Activated naive CD4-positive, alpha-beta T cell treated with anti-CD3 and anti-CD28 coated beads, Interleukin-2, amount 50 U/mL, for 16 hours (primary cell): ENCODE data around the gene FMN1.

Source experiments
- DNase-seq: peaks from one replicate; pipeline ENCODE4 v3.0.0-alpha.2; 2020

FMN1 gene

GRCh38 chr15:33119273-33119672 lies 75.2 kb downstream of the FMN1 start:
- no peak for DNase-seq

- no peak for DNase-seq
These were observed 78.3 kb downstream of the FMN1 start for GRCh38 chr15:33116198-33116597.

GRCh38 chr15:33115191-33115861 lies 79.2 kb downstream of the FMN1 start:
- DNase-seq: no peak

- no peak for DNase-seq
These were observed 80.2 kb downstream of the FMN1 start for GRCh38 chr15:33114374-33114717.

GRCh38 chr15:33113666-33114373 lies 80.7 kb downstream of the FMN1 start:
- no peak for DNase-seq

- DNase-seq: no peak
These were observed 81.9 kb downstream of the FMN1 start for GRCh38 chr15:33112541-33113105.

- no peak for DNase-seq
These were observed 83.5 kb downstream of the FMN1 start for GRCh38 chr15:33111041-33111451.

GRCh38 chr15:33109345-33109744 lies 85.2 kb downstream of the FMN1 start:
- DNase-seq: no peak

GRCh38 chr15:33108518-33108917 lies 86.0 kb downstream of the FMN1 start:
- DNase-seq: no peak

GRCh38 chr15:33107950-33108349 lies 86.6 kb downstream of the FMN1 start:
- DNase-seq: no peak

- no peak for DNase-seq
These were observed 90.3 kb downstream of the FMN1 start for GRCh38 chr15:33104212-33104611.

GRCh38 chr15:33101036-33101435 lies 93.5 kb downstream of the FMN1 start:
- no peak for DNase-seq

GRCh38 chr15:33100314-33100713 lies 94.2 kb downstream of the FMN1 start:
- no peak for DNase-seq

GRCh38 chr15:33099739-33100138 lies 94.8 kb downstream of the FMN1 start:
- DNase-seq: no peak

- DNase-seq: no peak
These were observed 95.3 kb downstream of the FMN1 start for GRCh38 chr15:33099213-33099612.

GRCh38 chr15:33098094-33099058 lies 96.1 kb downstream of the FMN1 start:
- DNase-seq: no peak

- no peak for DNase-seq
These were observed 98.4 kb downstream of the FMN1 start for GRCh38 chr15:33096134-33096533.

GRCh38 chr15:33095641-33096040 lies 98.9 kb downstream of the FMN1 start:
- DNase-seq: no peak

GRCh38 chr15:33094336-33094735 lies 100.2 kb downstream of the FMN1 start:
- DNase-seq: no peak

GRCh38 chr15:33093222-33093621 lies 101.3 kb downstream of the FMN1 start:
- DNase-seq: no peak

GRCh38 chr15:33091983-33092693 lies 102.4 kb downstream of the FMN1 start:
- no peak for DNase-seq
